ENCODE data around the gene SCRN3. TPM values are rescaled to one million over a fixed set of nuclear protein-coding genes. Genes with fewer than 3 reads are reported as not detected.
A peak's percentile ranks its signal among the peaks of the same experiment; 100 is the strongest.
"Not testable (repeated sequence)": the region's sequence is repeated elsewhere in the genome, so short reads cannot be mapped to it uniquely, and the experiment has no call there.

The SCRN3 gene
- polyA plus RNA-seq, 1 donor from 2014 or later = 8.1 TPM

DNA sequence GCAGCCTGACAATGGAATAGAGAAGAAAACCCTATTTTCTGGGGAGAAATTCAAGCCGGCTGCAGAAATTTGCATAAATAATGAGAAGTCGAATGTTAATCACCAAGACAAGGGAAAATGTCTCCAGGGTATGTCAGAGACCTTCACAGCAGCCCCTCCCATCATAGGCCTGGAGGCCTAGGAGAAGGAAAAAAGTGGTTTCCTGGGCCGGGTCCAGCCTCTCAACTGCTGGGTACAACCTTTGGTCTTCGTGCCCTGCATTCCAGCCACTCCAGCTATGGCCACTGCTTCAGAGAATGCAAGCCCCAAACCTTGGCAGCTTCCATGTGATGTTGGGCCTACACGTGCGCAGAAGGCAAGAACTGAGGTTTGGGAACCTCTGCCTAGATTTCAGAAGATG is 6.0 kb upstream of the SCRN3 start:
- Mint-ChIP-seq H3K36me3 (peaks cover 7% of the 10 kb centered on the region), H3K27me3 (no peaks in the 10 kb centered on the region), H3K9me3 (no peaks in the 10 kb centered on the region), H3K4me1 (peaks cover 27 to 35% (median 33%) of the 10 kb centered on the region in 3 donors), H3K4me3 (no peak overlapping the region), H3K27ac (no peak overlapping the region)

DNA sequence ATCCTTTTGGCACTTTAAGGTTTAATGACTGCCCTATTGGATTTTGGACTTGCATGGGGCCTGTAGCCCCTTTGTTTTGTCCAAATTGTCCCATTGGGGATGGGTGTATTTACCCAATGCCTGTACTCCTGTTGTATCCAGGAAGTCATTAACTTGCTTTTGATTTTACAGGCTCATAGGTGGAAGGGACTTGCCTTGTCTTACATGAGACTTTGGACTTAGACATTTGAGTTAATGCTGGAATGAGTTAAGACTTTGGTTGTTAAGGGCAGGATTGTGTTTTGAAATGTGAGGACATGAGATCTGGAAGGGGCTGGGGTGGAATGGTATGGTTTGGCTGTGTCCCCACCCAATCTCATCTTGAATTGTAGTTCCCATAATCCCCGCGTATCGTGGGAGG is 5.2 kb upstream of the SCRN3 start:
- H3K27ac Mint-ChIP-seq, H3K9me3 Mint-ChIP-seq, H3K27me3 Mint-ChIP-seq, H3K36me3 Mint-ChIP-seq: not testable (repeated sequence)
- peaks cover 26 to 40% (median 37%) of the 10 kb centered on the region in 3 donors for H3K4me1 Mint-ChIP-seq
- peak overlapping the region in 1 of 4 donors; percentile 61 for H3K4me3 Mint-ChIP-seq

DNA sequence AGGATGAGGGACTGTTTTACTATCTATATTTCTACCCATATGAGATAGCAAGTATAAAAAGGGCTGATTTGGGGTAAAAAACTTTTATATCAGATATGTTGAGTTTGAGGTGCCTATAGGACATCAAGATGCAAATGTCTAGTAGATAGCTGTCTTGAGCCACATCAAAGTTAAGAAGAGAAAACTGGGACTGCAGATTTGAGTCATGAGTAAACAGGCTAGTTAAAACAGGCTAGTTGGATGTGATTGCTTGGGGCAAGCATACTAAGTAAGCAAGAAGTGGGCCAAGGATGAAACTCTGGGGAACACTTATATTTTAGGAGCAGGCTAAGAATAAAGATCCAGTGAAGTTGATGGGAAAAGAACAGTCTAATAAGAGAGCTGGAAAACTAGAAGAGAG is 2.8 kb upstream of the SCRN3 start:
- Mint-ChIP-seq H3K27ac (no peak overlapping the region), H3K36me3 (peaks cover 5% of the 10 kb centered on the region), H3K4me3 (peak overlapping the region; percentile 10 to 61 (median 43)), H3K9me3 (no peaks in the 10 kb centered on the region), H3K4me1 (peaks cover 28 to 52% (median 43%) of the 10 kb centered on the region in 3 donors), H3K27me3 (no peaks in the 10 kb centered on the region)

- peaks cover 11% of the 10 kb centered on the region for H3K36me3 Mint-ChIP-seq
- H3K9me3 Mint-ChIP-seq = no peaks in the 10 kb centered on the region
- peak overlapping the region; percentile 98 to 99 (median 99) for H3K4me3 Mint-ChIP-seq
- H3K27me3 Mint-ChIP-seq = no peaks in the 10 kb centered on the region
- peak overlapping the region; percentile 96 to 100 (median 100) for H3K27ac Mint-ChIP-seq
- peaks cover 27 to 44% (median 35%) of the 10 kb centered on the region in 3 donors for H3K4me1 Mint-ChIP-seq
Measured at GRCh38 chr2:174395969-174396630, 570 bp downstream of the SCRN3 start.

- H3K4me1 Mint-ChIP-seq = peaks cover 16 to 36% (median 26%) of the 10 kb centered on the region in 3 donors
- H3K4me3 Mint-ChIP-seq = peak overlapping the region in 1 of 4 donors; percentile 99
- no peaks in the 10 kb centered on the region for H3K27me3 Mint-ChIP-seq
- peaks cover 8% of the 10 kb centered on the region for H3K36me3 Mint-ChIP-seq
- H3K9me3 Mint-ChIP-seq = no peaks in the 10 kb centered on the region
- peak overlapping the region in 1 of 3 donors; percentile 74 for H3K27ac Mint-ChIP-seq
Measured at GRCh38 chr2:174397773-174398172, 2.2 kb downstream of the SCRN3 start.

GRCh38 chr2:174399171-174399570 is 3.6 kb downstream of the SCRN3 start:
- Mint-ChIP-seq H3K4me1 (peaks cover 8 to 27% (median 19%) of the 10 kb centered on the region in 3 donors), H3K36me3 (peaks cover 13% of the 10 kb centered on the region), H3K9me3 (no peaks in the 10 kb centered on the region), H3K27ac (no peak overlapping the region), H3K4me3 (no peak overlapping the region), H3K27me3 (no peaks in the 10 kb centered on the region)

DNA sequence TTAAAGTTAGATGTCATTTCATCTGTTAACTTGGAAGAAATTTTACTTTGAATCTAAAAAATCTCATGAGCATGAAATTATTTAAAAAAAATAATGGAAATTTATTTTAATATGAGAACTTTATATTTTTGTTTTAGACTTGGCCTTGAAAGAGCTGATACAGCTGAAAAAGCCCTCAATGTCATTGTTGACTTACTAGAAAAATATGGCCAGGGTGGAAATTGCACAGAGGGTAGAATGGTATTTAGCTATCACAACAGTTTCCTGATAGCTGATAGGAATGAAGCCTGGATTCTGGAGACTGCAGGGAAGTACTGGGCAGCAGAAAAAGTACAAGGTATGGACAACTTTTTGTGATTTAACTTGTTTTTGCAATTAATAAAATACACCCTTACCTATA is 5.3 kb downstream of the SCRN3 start:
- Mint-ChIP-seq H3K9me3 (no peaks in the 10 kb centered on the region), H3K27me3 (no peaks in the 10 kb centered on the region), H3K27ac (no peak overlapping the region), H3K36me3 (peaks cover 13% of the 10 kb centered on the region), H3K4me3 (no peak overlapping the region), H3K4me1 (peaks cover 4 to 12% (median 12%) of the 10 kb centered on the region in 3 donors)

DNA sequence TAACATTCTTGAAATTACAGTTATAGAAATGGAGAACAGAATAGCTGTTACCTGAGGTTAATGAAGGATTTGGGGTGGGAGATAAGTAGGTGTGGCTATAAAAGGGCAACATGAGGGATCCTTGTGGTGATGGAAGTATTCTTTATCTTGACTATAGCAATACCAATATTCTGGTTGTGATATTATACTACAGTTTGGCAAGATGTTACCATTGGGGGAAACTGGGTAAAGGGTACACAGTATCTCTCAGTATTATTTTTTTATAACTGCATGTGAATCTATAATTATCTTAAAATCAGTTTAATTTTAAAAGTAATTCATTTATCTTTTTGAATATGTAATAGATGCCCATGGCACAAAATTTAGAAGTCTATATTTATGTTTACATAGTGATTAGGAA is 8.1 kb downstream of the SCRN3 start:
- Mint-ChIP-seq H3K4me1 (peaks cover 0 to 2% (median 1%) of the 10 kb centered on the region in 3 donors), H3K4me3 (no peak overlapping the region), H3K27ac (no peak overlapping the region), H3K36me3 (peaks cover 11% of the 10 kb centered on the region), H3K9me3 (no peaks in the 10 kb centered on the region), H3K27me3 (no peaks in the 10 kb centered on the region)

DNA sequence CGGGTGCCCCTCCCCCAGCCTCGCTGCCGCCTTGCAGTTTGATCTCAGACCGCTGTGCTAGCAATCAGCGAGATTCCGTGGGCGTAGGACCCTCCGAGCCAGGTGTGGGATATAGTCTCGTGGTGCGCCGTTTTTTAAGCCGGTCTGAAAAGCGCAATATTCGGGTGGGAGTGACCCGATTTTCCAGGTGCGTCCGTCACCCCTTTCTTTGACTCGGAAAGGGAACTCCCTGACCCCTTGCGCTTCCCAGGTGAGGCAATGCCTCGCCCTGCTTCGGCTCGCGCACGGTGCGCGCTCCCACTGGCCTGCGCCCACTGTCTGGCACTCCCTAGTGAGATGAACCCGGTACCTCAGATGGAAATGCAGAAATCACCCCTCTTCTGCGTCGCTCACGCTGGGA is 14.5 kb downstream of the SCRN3 start:
- peaks cover 12% of the 10 kb centered on the region for H3K36me3 Mint-ChIP-seq
- H3K27me3 Mint-ChIP-seq, H3K27ac Mint-ChIP-seq, H3K4me1 Mint-ChIP-seq, H3K9me3 Mint-ChIP-seq: not testable (repeated sequence)
- H3K4me3 Mint-ChIP-seq = peak overlapping the region in 2 of 4 donors; percentile 18 to 25

DNA sequence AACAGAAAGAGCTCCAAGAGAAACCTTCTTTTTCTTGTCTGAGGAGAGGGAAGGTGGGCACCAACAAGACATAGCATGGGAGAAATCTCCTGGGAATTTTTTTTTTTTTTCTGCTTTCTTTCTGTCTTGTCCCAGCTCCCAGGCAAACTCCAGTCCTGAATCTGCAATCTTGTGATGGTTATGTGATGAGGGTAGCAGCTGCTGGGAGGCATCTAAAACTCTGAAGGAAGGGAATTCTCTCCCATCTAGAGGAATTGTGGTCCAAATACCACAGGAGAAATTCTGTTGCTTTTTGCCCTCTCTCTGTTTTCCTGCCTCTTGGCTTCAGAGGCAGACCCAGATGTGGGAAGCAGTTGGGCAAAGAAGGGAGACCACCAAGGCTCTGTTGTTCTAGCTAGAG is 16.7 kb downstream of the SCRN3 start:
- no peak overlapping the region for H3K27ac Mint-ChIP-seq
- no peak overlapping the region for H3K4me3 Mint-ChIP-seq
- H3K36me3 Mint-ChIP-seq = peaks cover 18% of the 10 kb centered on the region
- H3K9me3 Mint-ChIP-seq = no peaks in the 10 kb centered on the region
- no peaks in the 10 kb centered on the region for H3K4me1 Mint-ChIP-seq
- no peaks in the 10 kb centered on the region for H3K27me3 Mint-ChIP-seq

- Mint-ChIP-seq H3K36me3 (peaks cover 4% of the 10 kb centered on the region), H3K4me3 (no peak overlapping the region), H3K27ac (no peak overlapping the region), H3K27me3 (no peaks in the 10 kb centered on the region), H3K4me1 (no peaks in the 10 kb centered on the region), H3K9me3 (peaks cover 0 to 7% (median under 1%) of the 10 kb centered on the region in 3 donors)
Measured at GRCh38 chr2:174428214-174428613, 32.7 kb downstream of the SCRN3 start.

DNA sequence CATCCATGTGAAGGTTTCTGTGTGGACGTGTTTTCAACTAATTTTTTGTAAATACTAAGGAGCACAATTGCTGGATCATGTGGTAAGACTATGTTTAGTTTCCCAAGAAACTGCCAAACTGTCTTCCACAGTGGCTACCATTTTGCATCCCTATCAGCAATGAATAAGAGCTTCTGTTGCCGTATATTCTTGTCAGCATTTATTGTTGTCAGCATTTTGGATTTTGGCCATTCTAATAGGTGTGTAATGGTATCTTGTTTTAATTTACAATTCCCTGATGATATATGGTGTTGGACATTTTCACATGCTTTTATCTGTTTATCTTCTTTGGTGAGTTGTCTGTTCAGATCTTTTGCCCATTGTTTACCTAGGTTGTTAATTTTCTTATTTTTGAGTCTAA is 34.5 kb downstream of the SCRN3 start:
- Mint-ChIP-seq H3K36me3 (peaks cover 4% of the 10 kb centered on the region), H3K9me3 (peaks cover 0 to 7% (median 3%) of the 10 kb centered on the region in 3 donors), H3K4me1 (no peaks in the 10 kb centered on the region), H3K27ac (no peak overlapping the region), H3K27me3 (no peaks in the 10 kb centered on the region), H3K4me3 (no peak overlapping the region)

DNA sequence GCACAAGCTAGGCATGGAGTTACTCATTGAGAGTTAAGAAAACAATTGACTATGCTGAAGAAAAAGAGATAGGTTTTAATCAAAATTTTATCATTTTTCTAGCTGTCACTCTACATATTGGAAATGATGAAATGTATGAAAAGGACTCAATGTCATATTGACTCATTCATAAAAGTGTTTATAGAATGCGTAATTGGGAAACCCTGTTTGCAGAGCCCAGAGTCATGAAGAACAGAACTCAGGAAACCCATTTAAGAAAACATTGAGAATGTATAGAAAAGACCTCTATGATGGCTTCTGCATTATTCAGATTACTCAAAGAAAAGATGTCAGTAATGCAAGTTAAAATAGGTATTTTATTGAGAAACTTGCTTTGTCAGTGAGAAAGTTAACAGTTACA is 36.4 kb downstream of the SCRN3 start:
- H3K9me3 Mint-ChIP-seq = peaks cover 0 to 7% (median 3%) of the 10 kb centered on the region in 3 donors
- H3K27ac Mint-ChIP-seq = no peak overlapping the region

GRCh38 chr2:174436351-174436750 is 40.8 kb downstream of the SCRN3 start:
- Mint-ChIP-seq H3K36me3 (peaks cover 2% of the 10 kb centered on the region), H3K27ac (no peak overlapping the region), H3K4me3 (no peak overlapping the region), H3K4me1 (no peaks in the 10 kb centered on the region), H3K9me3 (peaks cover 0 to 3% (median 0%) of the 10 kb centered on the region in 3 donors), H3K27me3 (no peaks in the 10 kb centered on the region)

More for the DNA sequence above, 36.4 kb downstream of the SCRN3 start:
- no peak overlapping the region for H3K4me3 Mint-ChIP-seq
- no peaks in the 10 kb centered on the region for H3K4me1 Mint-ChIP-seq
- no peaks in the 10 kb centered on the region for H3K27me3 Mint-ChIP-seq
- H3K36me3 Mint-ChIP-seq = peaks cover 4% of the 10 kb centered on the region

DNA sequence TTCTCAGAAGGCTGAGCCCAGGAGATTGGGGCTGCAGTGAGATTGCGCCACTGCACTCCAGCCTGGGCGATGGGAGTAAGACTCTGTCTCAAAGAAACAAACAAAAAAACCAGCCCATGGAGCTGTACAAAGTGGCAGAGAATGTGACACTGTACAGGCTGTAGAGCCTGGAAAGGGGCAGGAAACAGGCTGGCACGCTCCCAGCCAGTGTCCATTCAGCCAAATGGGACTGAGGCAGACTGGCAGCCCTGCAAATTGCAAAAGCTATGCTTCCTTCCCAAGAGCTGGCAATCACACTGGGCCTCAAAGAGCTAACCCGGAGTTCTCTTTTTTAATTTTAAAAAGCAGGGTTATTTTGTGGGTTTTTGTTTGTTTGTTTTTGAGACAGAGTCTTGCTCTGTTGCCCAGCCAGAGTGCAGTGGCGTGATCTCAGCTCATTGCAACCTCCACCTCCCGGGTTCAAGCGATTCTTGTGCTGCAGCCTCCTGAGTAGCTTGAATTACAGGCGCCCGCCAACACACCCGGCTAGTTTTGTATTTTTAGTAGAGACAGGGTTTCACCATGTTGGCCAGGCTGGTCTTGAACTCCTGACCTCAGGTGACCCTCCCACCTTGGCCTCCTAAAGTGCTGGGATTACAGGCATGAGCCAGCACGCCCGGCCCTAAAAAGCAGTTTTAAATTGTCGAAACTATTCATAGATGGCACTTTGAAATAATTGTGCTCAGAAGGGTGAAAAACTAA is 42.8 kb downstream of the SCRN3 start:
- no peak overlapping the region for H3K4me3 Mint-ChIP-seq
- H3K4me1 Mint-ChIP-seq = no peaks in the 10 kb centered on the region
- no peak overlapping the region for H3K27ac Mint-ChIP-seq
- no peaks in the 10 kb centered on the region for H3K27me3 Mint-ChIP-seq
- peaks cover 6% of the 10 kb centered on the region for H3K36me3 Mint-ChIP-seq
- H3K9me3 Mint-ChIP-seq = peaks cover 0 to 2% (median 0%) of the 10 kb centered on the region in 3 donors

GRCh38 chr2:174439323-174439722 is 43.8 kb downstream of the SCRN3 start:
- no peak overlapping the region for H3K27ac Mint-ChIP-seq
- no peaks in the 10 kb centered on the region for H3K9me3 Mint-ChIP-seq
- no peaks in the 10 kb centered on the region for H3K4me1 Mint-ChIP-seq
- no peak overlapping the region for H3K4me3 Mint-ChIP-seq
- no peaks in the 10 kb centered on the region for H3K27me3 Mint-ChIP-seq
- peaks cover 6% of the 10 kb centered on the region for H3K36me3 Mint-ChIP-seq
